A549 (cell line): ENCODE measurements around the gene PTPRK. TPM values are rescaled to one million over a fixed set of nuclear protein-coding genes. Genes with fewer than 3 reads are reported as not detected.
"Not testable (repeated sequence)": the region's sequence is repeated elsewhere in the genome, so short reads cannot be mapped to it uniquely, and the experiment has no call there.

Experiments used
- ATAC-seq, 2 experiments: fragments of 200-7000 bp in 1 of 2; fragments of >200 bp in 1 of 2; cut with Nextera tagmentation in 1 of 2; cut with Tn5 transposase in 1 of 2; 3 replicates each; pipeline versions ENCODE4 v1.8.0 to v1.9.1; 2018 to 2020; ENCODE audit warnings: mild to moderate bottlenecking in 1 of 2, moderate library complexity in 1 of 2
- CTCF ChIA-PET: fragments of 300-600 bp; sonication (Branson Sonifier 250); formaldehyde crosslinking; extraction: SDS; loops from one replicate; lab custom pipeline; 2021; ENCODE audit warnings: antibody characterized with exemption, inconsistent platforms; lab: Yijun Ruan, JAX
- POLR2A ChIA-PET: fragments of 350-600 bp; formaldehyde crosslinking; extraction: SDS; loops from one replicate; lab custom pipeline; 2021; ENCODE audit warnings: antibody characterized with exemption, inconsistent platforms; lab: Yijun Ruan, JAX
- DNase-seq, 2 experiments: peaks; one replicate each; pipeline versions ENCODE4 v3.0.0 to v3.0.0-alpha.2; 2011 to 2016; ENCODE audit warnings: low read depth in 1 of 2, low spot score in 1 of 2
- FAIRE-seq: peaks from 2 replicates; lab custom pipeline; 2011; peaks lifted over from hg19 to GRCh38; lab: Jason Lieb, UNC
- H3K27ac ChIP-seq, 2 experiments: fragments of >200 bp; sonication (Bioruptor Twin); formaldehyde crosslinking; 3 replicates each; pipeline ENCODE4 v1.5.1; 2016 to 2017
- H3K4me1 ChIP-seq: fragments of >200 bp; sonication (Bioruptor Twin); formaldehyde crosslinking; 3 replicates; pipeline ENCODE4 v1.6.1; 2016
- H3K4me2 ChIP-seq: fragments of >200 bp; sonication (Bioruptor Twin); formaldehyde crosslinking; 3 replicates; pipeline ENCODE4 v1.6.1; 2016
- H3K4me3 ChIP-seq: fragments of >200 bp; sonication (Bioruptor Twin); formaldehyde crosslinking; 3 replicates; pipeline ENCODE4 v1.5.1; 2016
- H3K9me3 ChIP-seq: fragments of >200 bp; sonication (Bioruptor Twin); formaldehyde crosslinking; 3 replicates; pipeline ENCODE4 v1.6.1; 2016
- ATOH8 ChIP-seq: fragments of 250-450 bp; sonication (Bioruptor Pico); IDR thresholded peaks from 2 replicates; pipeline ENCODE4 v1.5.0; 2020; ENCODE audit warnings: low read depth, mild to moderate bottlenecking, moderate library complexity
- BCL3 ChIP-seq: fragments of >200 bp; sonication (Bioruptor Twin); formaldehyde crosslinking; IDR thresholded peaks from 3 replicates; pipeline ENCODE4 v1.6.1; 2016
- BHLHE40 ChIP-seq: IDR thresholded peaks from 2 replicates; pipeline ENCODE4 v1.6.1; 2012; ENCODE audit warnings: low read depth, low read length, inconsistent platforms
- CBX8 ChIP-seq: fragments of 200-600 bp; sonication (generic); IDR thresholded peaks from 2 replicates; pipeline ENCODE4 v1.6.1; 2016
- CEBPB ChIP-seq, 2 experiments: fragments of >200 bp in 1 of 2; sonication (Bioruptor Twin) in 1 of 2; formaldehyde crosslinking in 1 of 2; IDR thresholded peaks; 2 replicates each; pipeline ENCODE4 v1.6.1; 2012 to 2016
- EHMT2 ChIP-seq: fragments of 200-600 bp; sonication (generic); IDR thresholded peaks from 2 replicates; pipeline ENCODE4 v1.6.1; 2016; ENCODE audit warnings: antibody characterized with exemption, low read depth, mild to moderate bottlenecking, moderate library complexity
- EP300 ChIP-seq, 2 experiments: fragments of >200 bp; sonication (Bioruptor Twin); formaldehyde crosslinking; IDR thresholded peaks; 2 replicates in 1 of 2; 3 replicates in 1 of 2; pipeline ENCODE4 v1.6.1; 2016 to 2017
- ESRRA ChIP-seq: fragments of 150-350 bp; IDR thresholded peaks from 2 replicates; pipeline ENCODE4 v1.6.1; 2014; ENCODE audit warnings: mild to moderate bottlenecking, low read length, borderline replicate concordance
- FOXS1 ChIP-seq: fragments of 250-450 bp; sonication (Bioruptor Pico); IDR thresholded peaks from 2 replicates; pipeline ENCODE4 v1.5.0; 2020; ENCODE audit warnings: mild to moderate bottlenecking, moderate library complexity
- HDAC2 ChIP-seq: fragments of 200-600 bp; sonication (generic); IDR thresholded peaks from 2 replicates; pipeline ENCODE4 v1.6.1; 2016
- HES2 ChIP-seq: fragments of >200 bp; sonication (Bioruptor Twin); formaldehyde crosslinking; IDR thresholded peaks from 2 replicates; pipeline ENCODE4 v1.6.1; 2016
- HOXB5 ChIP-seq: fragments of 250-450 bp; sonication (Bioruptor Pico); IDR thresholded peaks from 2 replicates; pipeline ENCODE4 v1.5.0; 2020; ENCODE audit warnings: mild to moderate bottlenecking, moderate library complexity
- JUNB ChIP-seq: fragments of >200 bp; sonication (Bioruptor Twin); formaldehyde crosslinking; IDR thresholded peaks from 2 replicates; pipeline ENCODE4 v1.6.1; 2016
- KDM1A ChIP-seq: fragments of 200-600 bp; sonication (generic); IDR thresholded peaks from 2 replicates; pipeline ENCODE4 v1.6.1; 2016; ENCODE audit warnings: low read depth, mild to moderate bottlenecking
- KDM5A ChIP-seq: fragments of 200-600 bp; sonication (generic); IDR thresholded peaks from 2 replicates; pipeline ENCODE4 v1.6.1; 2016; ENCODE audit warnings: antibody characterized with exemption, mild to moderate bottlenecking
- NFE2L2 ChIP-seq: fragments of 150-350 bp; conservative IDR thresholded peaks from 2 replicates; pipeline ENCODE4 v1.6.1; 2014; ENCODE audit warnings: low read length
- NR3C1 ChIP-seq: fragments of >200 bp; sonication (Bioruptor Twin); formaldehyde crosslinking; IDR thresholded peaks from 3 replicates; pipeline ENCODE4 v1.6.1; 2017
- POLR2A ChIP-seq: IDR thresholded peaks from 2 replicates; pipeline ENCODE4 v1.6.1; 2012; ENCODE audit warnings: mild to moderate bottlenecking, low read length
- POLR2AphosphoS2 ChIP-seq: conservative IDR thresholded peaks from 2 replicates; pipeline ENCODE4 v1.6.1; 2012; ENCODE audit warnings: low read length, improper control_type of control experiment, inconsistent platforms
- RAD21 ChIP-seq, 2 experiments: fragments of >200 bp in 1 of 2; sonication (Bioruptor Twin) in 1 of 2; formaldehyde crosslinking in 1 of 2; IDR thresholded peaks in 1 of 2; conservative IDR thresholded peaks in 1 of 2; 2 replicates in 1 of 2; 3 replicates in 1 of 2; pipeline ENCODE4 v1.6.1; 2012 to 2018; ENCODE audit warnings: inconsistent platforms in 1 of 2
- RCOR1 ChIP-seq: fragments of 150-350 bp; IDR thresholded peaks from 2 replicates; pipeline ENCODE4 v1.6.1; 2014; ENCODE audit warnings: antibody characterized with exemption, low read length, low read depth
- RFX5 ChIP-seq: fragments of 450-650 bp; IDR thresholded peaks from 2 replicates; pipeline ENCODE4 v1.7.1; 2014; ENCODE audit warnings: antibody characterized with exemption, mild to moderate bottlenecking, moderate library complexity
- RNF2 ChIP-seq: fragments of 200-600 bp; sonication (generic); IDR thresholded peaks from 2 replicates; pipeline ENCODE4 v1.6.1; 2016; ENCODE audit warnings: low read depth, mild to moderate bottlenecking, antibody characterized with exemption, moderate library complexity, borderline replicate concordance
- SMC3 ChIP-seq: fragments of >200 bp; sonication (Bioruptor Twin); formaldehyde crosslinking; IDR thresholded peaks from 3 replicates; pipeline ENCODE4 v1.6.1; 2018; ENCODE audit warnings: inconsistent platforms
- SREBF2 ChIP-seq: fragments of 450-650 bp; IDR thresholded peaks from 2 replicates; pipeline ENCODE4 v1.6.1; 2014; ENCODE audit warnings: mild to moderate bottlenecking, moderate library complexity
- TFCP2L1 ChIP-seq: fragments of 250-450 bp; sonication (Bioruptor Pico); IDR thresholded peaks from 2 replicates; pipeline ENCODE4 v1.5.0; 2021; ENCODE audit warnings: mild to moderate bottlenecking
- ZSCAN20 ChIP-seq: fragments of 250-450 bp; sonication (Bioruptor Pico); IDR thresholded peaks from 2 replicates; pipeline ENCODE4 v1.8.0; 2022; ENCODE audit warnings: mild to moderate bottlenecking, moderate library complexity
- WGBS: methylation state at CpG from one replicate; pipeline ENCODE4 v1.1.6; 2017; ENCODE audit errors: missing lambda C conversion rate; 5-methylcytosine and 5-hydroxymethylcytosine counted together
- polyA plus RNA-seq, 4 experiments: library from polyadenylated mRNA; depleted of rRNA in 3 of 4; stranded (reverse); fragments of >200 nt; fragmentation: RNase III in 1 of 4; extraction: RNeasy Plus Mini Kit Qiagen cat#74134 plus additional on column Dnase treatment in 1 of 4; gene quantifications; 2 replicates in 3 of 4; 3 replicates in 1 of 4; pipeline ENCODE4 v1.2.3, GENCODE V29; 2011 to 2017
- TF ChIP-seq, protein P1 (sequence below): fragments of 250-450 bp; sonication (Bioruptor Pico); IDR thresholded peaks from 2 replicates; pipeline ENCODE4 v1.5.0; 2021; ENCODE audit warnings: mild to moderate bottlenecking, moderate library complexity, borderline replicate concordance

The PTPRK gene
- polyA plus RNA-seq, 2 of the 4 experiments (the other 2 are of a cell fraction): 14.4 to 16.1 TPM

DNA sequence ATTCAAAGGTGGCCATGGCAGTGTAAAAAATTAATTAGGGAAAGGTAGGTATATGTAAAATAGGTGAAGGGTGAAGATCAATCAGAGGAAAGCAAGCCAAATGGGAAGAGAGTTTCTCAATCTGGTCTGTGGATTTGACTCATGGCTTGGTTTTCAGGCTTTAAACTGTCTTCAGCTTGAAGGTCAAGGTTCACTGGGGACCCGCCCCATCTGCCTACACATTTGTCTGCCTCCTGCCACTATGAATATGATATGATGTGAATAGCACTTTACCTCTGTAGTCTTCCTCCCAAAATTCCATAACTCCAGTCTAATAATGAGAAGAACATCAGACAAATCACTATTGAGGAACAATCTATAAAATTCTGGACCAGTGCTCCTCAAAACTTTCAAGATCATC, 587.3 kb downstream of the PTPRK start:
- Histone ChIP-seq H3K4me2 (no peak overlapping the region), H3K4me1 (no peaks in the 10 kb centered on the region), H3K27ac (no peak overlapping the region), H3K9me3 (no peaks in the 10 kb centered on the region), H3K4me3 (no peak overlapping the region)
- ATAC-seq (no peak), DNase-seq (no peak), FAIRE-seq (no peak)
- TF ChIP-seq TFCP2L1 (CRISPR knock-in tag) (no peak), KDM1A (no peak), BCL3 (no peak)
- 47% methylated on average over 1 of the region's 1 CpG for WGBS
- ChIA-PET POLR2A (no interaction called here), CTCF (no interaction called here)

DNA sequence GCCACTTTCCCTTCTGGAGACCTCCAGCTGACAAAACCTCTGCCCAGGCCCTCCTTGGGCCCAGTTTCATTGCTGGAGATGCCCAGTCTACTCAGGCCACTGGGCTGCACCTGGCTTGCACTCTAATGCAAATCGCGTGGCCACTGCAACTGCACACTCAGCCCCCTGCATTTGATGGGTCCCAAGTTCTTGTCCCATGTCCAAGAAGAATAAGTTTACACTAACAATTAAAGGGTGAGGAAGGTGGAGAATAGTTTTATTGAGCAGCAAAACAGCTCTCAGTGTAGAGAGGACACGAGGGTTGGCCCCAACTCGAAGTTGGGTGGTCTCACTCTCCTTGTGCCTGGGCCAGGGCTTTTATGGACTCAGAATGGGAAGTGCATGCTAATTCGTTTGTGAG, 587.7 kb downstream of the PTPRK start:
- Histone ChIP-seq H3K9me3 (no peaks in the 10 kb centered on the region), H3K4me3 (no peak overlapping the region), H3K4me1 (no peaks in the 10 kb centered on the region), H3K4me2 (no peak overlapping the region), H3K27ac (no peak overlapping the region)
- FAIRE-seq (no peak), ATAC-seq (no peak), DNase-seq (no peak)
- ChIA-PET CTCF (no interaction called here), POLR2A (no interaction called here)
- WGBS: 39% methylated on average over 5 of the region's 5 CpGs
- TF ChIP-seq RNF2: no peak
- TF ChIP-seq SMC3: no peak
- no peak for TF ChIP-seq KDM1A
- no peak for TF ChIP-seq NR3C1
- no peak for TF ChIP-seq HOXB5 (CRISPR knock-in tag)
- no peak for TF ChIP-seq EHMT2
- no peak for TF ChIP-seq RFX5
- TF ChIP-seq NFE2L2: no peak
- TF ChIP-seq JUNB: no peak
- TF ChIP-seq FOXS1 (CRISPR knock-in tag): no peak
- no peak for TF ChIP-seq RCOR1

- H3K9me3 ChIP-seq, CTCF ChIA-PET, H3K27ac ChIP-seq, H3K4me3 ChIP-seq, H3K4me2 ChIP-seq, DNase-seq, H3K4me1 ChIP-seq, ATAC-seq, FAIRE-seq, POLR2A ChIA-PET: not testable (repeated sequence)
- WGBS: no CpG with 5 or more reads among the region's 10 CpGs
Observed at GRCh38 chr6:127926441-127926840, 594.0 kb downstream of the PTPRK start.

- Histone ChIP-seq H3K4me3 (no peak overlapping the region), H3K27ac (no peak overlapping the region), H3K4me1 (no peaks in the 10 kb centered on the region), H3K9me3 (no peaks in the 10 kb centered on the region), H3K4me2 (no peak overlapping the region)
- POLR2A ChIA-PET: no interaction called here
- no peak for ATAC-seq
- WGBS: 24% methylated on average over 2 of the region's 2 CpGs
- no peak for DNase-seq
- no peak for TF ChIP-seq ATOH8
- TF ChIP-seq POLR2AphosphoS2: no peak
- no peak for TF ChIP-seq RAD21 (conservative IDR thresholded peaks at IDR 0.05 in 1 of 2, IDR thresholded peaks at IDR 0.05 in 1 of 2)
- no peak for TF ChIP-seq HDAC2
- TF ChIP-seq EP300 (IDR thresholded peaks at IDR 0.05): no peak
- TF ChIP-seq HES2: no peak
- no peak for TF ChIP-seq ZSCAN20
- TF ChIP-seq POLR2A: no peak
- TF ChIP-seq KDM5A: no peak
- no peak for TF ChIP-seq ESRRA
- TF ChIP-seq TFCP2L1 (CRISPR knock-in tag): no peak
- TF ChIP-seq, protein P1, sequence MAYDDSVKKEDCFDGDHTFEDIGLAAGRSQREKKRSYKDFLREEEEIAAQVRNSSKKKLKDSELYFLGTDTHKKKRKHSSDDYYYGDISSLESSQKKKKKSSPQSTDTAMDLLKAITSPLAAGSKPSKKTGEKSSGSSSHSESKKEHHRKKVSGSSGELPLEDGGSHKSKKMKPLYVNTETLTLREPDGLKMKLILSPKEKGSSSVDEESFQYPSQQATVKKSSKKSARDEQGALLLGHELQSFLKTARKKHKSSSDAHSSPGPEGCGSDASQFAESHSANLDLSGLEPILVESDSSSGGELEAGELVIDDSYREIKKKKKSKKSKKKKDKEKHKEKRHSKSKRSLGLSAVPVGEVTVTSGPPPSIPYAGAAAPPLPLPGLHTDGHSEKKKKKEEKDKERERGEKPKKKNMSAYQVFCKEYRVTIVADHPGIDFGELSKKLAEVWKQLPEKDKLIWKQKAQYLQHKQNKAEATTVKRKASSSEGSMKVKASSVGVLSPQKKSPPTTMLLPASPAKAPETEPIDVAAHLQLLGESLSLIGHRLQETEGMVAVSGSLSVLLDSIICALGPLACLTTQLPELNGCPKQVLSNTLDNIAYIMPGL (CRISPR knock-in tag): no peak
- no peak for TF ChIP-seq SREBF2
- TF ChIP-seq CEBPB (IDR thresholded peaks at IDR 0.05): no peak
- TF ChIP-seq BHLHE40: no peak
- TF ChIP-seq JUNB: no peak
- no peak for TF ChIP-seq CBX8
- CTCF ChIA-PET: no interaction called here
- no peak for FAIRE-seq
Observed at GRCh38 chr6:127924440-127924839, 596.0 kb downstream of the PTPRK start.
